H1 (cell line): ENCODE results near the gene LGALS4. TPM values are rescaled to one million over a fixed set of nuclear protein-coding genes. Genes with fewer than 3 reads are reported as not detected.

Source experiments
- CTCF ChIA-PET: fragments of 300-600 bp; sonication (Branson Sonifier 250); formaldehyde crosslinking; loops from one replicate; lab custom pipeline; 2021; ENCODE audit not compliant: partially characterized antibody; lab: Charles Lee
- POLR2A ChIA-PET: fragments of 300-600 bp; sonication (Branson Sonifier 250); formaldehyde crosslinking; loops from one replicate; lab custom pipeline; 2021; ENCODE audit warnings: inconsistent platforms; ENCODE audit not compliant: partially characterized antibody; lab: Charles Lee
- DNase-seq, 2 experiments: peaks; one replicate each; pipeline versions ENCODE4 v3.0.0 to v3.0.0-alpha.2; 2010 to 2022; ENCODE audit warnings: low spot score in 2 of 2, low read depth in 1 of 2, mixed read lengths in 1 of 2
- FAIRE-seq: peaks from 2 replicates; lab custom pipeline; 2011; peaks lifted over from hg19 to GRCh38; lab: Jason Lieb, UNC
- H2AFZ ChIP-seq: 2 replicates; pipeline ENCODE4 v1.8.1; 2012; ENCODE audit warnings: low read length, inconsistent platforms
- H2AK5ac ChIP-seq: 2 replicates; pipeline ENCODE4 v1.6.1; 2013; ENCODE audit warnings: low read depth, low read length
- H2BK120ac ChIP-seq: replicated peaks from 2 replicates; pipeline ENCODE3; 2013; ENCODE audit warnings: low read depth, low read length, inconsistent platforms
- H2BK12ac ChIP-seq: 2 replicates; pipeline ENCODE4 v1.6.1; 2013; ENCODE audit warnings: low read depth, low read length
- H2BK15ac ChIP-seq: 2 replicates; pipeline ENCODE4 v1.6.1; 2013; ENCODE audit warnings: low read length
- H2BK20ac ChIP-seq: 2 replicates; pipeline ENCODE4 v1.6.1; 2013; ENCODE audit warnings: low read length
- H2BK5ac ChIP-seq: 2 replicates; pipeline ENCODE4 v1.6.1; 2013; ENCODE audit warnings: low read depth, low read length
- H3K14ac ChIP-seq: 2 replicates; pipeline ENCODE4 v1.6.1; 2013; ENCODE audit warnings: inconsistent platforms; ENCODE audit not compliant: insufficient read length
- H3K18ac ChIP-seq: 2 replicates; pipeline ENCODE4 v1.6.1; 2013; ENCODE audit warnings: low read length; ENCODE audit errors: extremely low read depth
- H3K23ac ChIP-seq: 2 replicates; pipeline ENCODE4 v1.6.1; 2013; ENCODE audit warnings: inconsistent platforms; ENCODE audit not compliant: insufficient read length
- H3K23me2 ChIP-seq: 2 replicates; pipeline ENCODE4 v1.6.1; 2013; ENCODE audit warnings: low read depth, low read length
- H3K27ac ChIP-seq: 2 replicates; pipeline ENCODE4 v1.6.1; 2011; ENCODE audit warnings: low read depth, low read length, inconsistent platforms
- H3K27me3 ChIP-seq, 4 experiments: replicated peaks in 1 of 4; 1 replicate in 1 of 4; 2 replicates in 3 of 4; pipeline versions ENCODE4 v1.6.1 to v1.8.1; 2011 to 2013; ENCODE audit warnings: low read length in 3 of 4, mild to moderate bottlenecking in 3 of 4, inconsistent platforms in 2 of 4, mixed read lengths in 2 of 4, moderate library complexity in 1 of 4; ENCODE audit not compliant: control insufficient read depth in 3 of 4, insufficient read depth in 3 of 4; ENCODE audit errors: extremely low read depth in 1 of 4
- H3K36me3 ChIP-seq, 4 experiments: 2 replicates each; pipeline versions ENCODE4 v1.6.1 to v1.8.1; 2011 to 2013; ENCODE audit warnings: mild to moderate bottlenecking in 4 of 4, low read length in 3 of 4, moderate library complexity in 2 of 4, control low read depth in 1 of 4, inconsistent platforms in 1 of 4; ENCODE audit not compliant: insufficient read depth in 4 of 4, control insufficient read depth in 2 of 4
- H3K4ac ChIP-seq: replicated peaks from 2 replicates; pipeline ENCODE3; 2013; ENCODE audit warnings: low read length, low read depth, mixed read lengths, inconsistent platforms; ENCODE audit not compliant: insufficient read length
- H3K4me1 ChIP-seq, 4 experiments: replicated peaks in 1 of 4; 1 replicate in 1 of 4; 2 replicates in 3 of 4; pipeline versions ENCODE4 v1.6.1 to v1.8.1; 2011 to 2013; ENCODE audit warnings: low read length in 3 of 4, inconsistent platforms in 2 of 4, mixed read lengths in 1 of 4; ENCODE audit not compliant: insufficient read depth in 4 of 4, control insufficient read depth in 3 of 4
- H3K4me2 ChIP-seq, 2 experiments: 2 replicates each; pipeline versions ENCODE4 v1.6.1 to v1.8.1; 2011 to 2013; ENCODE audit warnings: low read depth in 2 of 2, low read length in 2 of 2, control low read depth in 1 of 2, inconsistent platforms in 1 of 2, mild to moderate bottlenecking in 1 of 2; ENCODE audit not compliant: insufficient read depth in 1 of 2
- H3K4me3 ChIP-seq, 4 experiments: fragments of 200-600, 300-600 bp in 1 of 4; sonication (generic), shearing (Covaris generic), sonication (Bioruptor Twin) in 1 of 4; 2 replicates each; pipeline versions ENCODE4 v1.5.1 to v1.8.1; 2011 to 2016; ENCODE audit warnings: low read length in 4 of 4, low read depth in 3 of 4, control low read depth in 2 of 4, inconsistent platforms in 2 of 4, mild to moderate bottlenecking in 2 of 4, mixed read lengths in 1 of 4, moderate library complexity in 1 of 4; ENCODE audit not compliant: insufficient read depth in 2 of 4; ENCODE audit errors: extremely low read depth in 1 of 4
- H3K56ac ChIP-seq: replicated peaks from 2 replicates; pipeline ENCODE3; 2013; ENCODE audit warnings: low read depth, mild to moderate bottlenecking, mixed read lengths, low read length, inconsistent platforms; ENCODE audit not compliant: insufficient read length
- H3K79me1 ChIP-seq: 2 replicates; pipeline ENCODE4 v1.6.1; 2013; ENCODE audit warnings: low read depth, low read length, control low read depth
- H3K79me2 ChIP-seq, 2 experiments: 2 replicates each; pipeline versions ENCODE4 v1.6.1 to v1.8.1; 2012 to 2013; ENCODE audit warnings: low read length in 2 of 2, mild to moderate bottlenecking in 2 of 2, inconsistent platforms in 1 of 2; ENCODE audit not compliant: insufficient read depth in 2 of 2, control insufficient read depth in 1 of 2
- H3K9ac ChIP-seq, 4 experiments: replicated peaks in 1 of 4; 1 replicate in 1 of 4; 2 replicates in 3 of 4; pipeline versions ENCODE4 v1.6.1 to v1.8.1; 2011 to 2013; ENCODE audit warnings: low read depth in 3 of 4, low read length in 3 of 4, control low read depth in 2 of 4, mild to moderate bottlenecking in 2 of 4, moderate library complexity in 2 of 4, inconsistent platforms in 1 of 4; ENCODE audit errors: extremely low read depth in 1 of 4
- H3K9me3 ChIP-seq, 2 experiments: 2 replicates each; pipeline versions ENCODE4 v1.6.1 to v1.8.1; 2012 to 2013; ENCODE audit warnings: mild to moderate bottlenecking in 2 of 2, moderate library complexity in 2 of 2, control low read depth in 1 of 2, inconsistent platforms in 1 of 2, low read depth in 1 of 2, low read length in 1 of 2, mixed read lengths in 1 of 2; ENCODE audit not compliant: insufficient read depth in 2 of 2
- H4K20me1 ChIP-seq, 2 experiments: replicated peaks in 1 of 2; 2 replicates each; pipeline versions ENCODE3 to v1.8.1; 2011 to 2013; ENCODE audit warnings: inconsistent platforms in 2 of 2, low read length in 2 of 2, mild to moderate bottlenecking in 1 of 2; ENCODE audit not compliant: insufficient read depth in 2 of 2, control insufficient read depth in 1 of 2
- H4K5ac ChIP-seq: 2 replicates; pipeline ENCODE4 v1.6.1; 2013; ENCODE audit warnings: low read length, low read depth, mixed read lengths, inconsistent platforms; ENCODE audit not compliant: insufficient read length
- H4K8ac ChIP-seq: 2 replicates; pipeline ENCODE4 v1.8.0; 2013; ENCODE audit warnings: mild to moderate bottlenecking, moderate library complexity, low read length, inconsistent platforms; ENCODE audit not compliant: insufficient read depth; ENCODE audit errors: extremely low read depth
- H4K91ac ChIP-seq: replicated peaks from 2 replicates; pipeline ENCODE3; 2013; ENCODE audit warnings: low read length, mixed read lengths, inconsistent platforms; ENCODE audit not compliant: insufficient read length
- CREB1 ChIP-seq: IDR thresholded peaks from 2 replicates; pipeline ENCODE4 v1.6.1; 2012; ENCODE audit warnings: inconsistent platforms
- CTCF ChIP-seq, 3 experiments: IDR thresholded peaks; 1 replicate in 2 of 3; 2 replicates in 1 of 3; pipeline versions ENCODE4 v1.5.1 to v1.6.1; 2011; ENCODE audit warnings: low read length in 3 of 3, mild to moderate bottlenecking in 3 of 3, inconsistent platforms in 2 of 3, low read depth in 1 of 3, moderate library complexity in 1 of 3; ENCODE audit not compliant: insufficient read depth in 1 of 3; ENCODE audit errors: control extremely low read depth in 1 of 3
- KDM1A ChIP-seq: fragments of 200-600, 300-600 bp; sonication (generic); IDR thresholded peaks from 2 replicates; pipeline ENCODE4 v1.7.1; 2016; ENCODE audit warnings: mild to moderate bottlenecking, low read length, borderline replicate concordance
- KDM5A ChIP-seq: fragments of 200-600 bp; IDR thresholded peaks from 2 replicates; pipeline ENCODE4 v1.7.1; 2012; ENCODE audit warnings: mild to moderate bottlenecking, low read length, inconsistent platforms, mixed read lengths
- MAX ChIP-seq: IDR thresholded peaks from 2 replicates; pipeline ENCODE4 v1.6.1; 2012; ENCODE audit warnings: inconsistent platforms
- RFX5 ChIP-seq: IDR thresholded peaks from 2 replicates; pipeline ENCODE4 v1.6.1; 2011; ENCODE audit warnings: low read depth, low read length, improper control_type of control experiment, borderline replicate concordance
- TCF12 ChIP-seq: IDR thresholded peaks from 2 replicates; pipeline ENCODE4 v1.6.1; 2011; ENCODE audit warnings: low read depth, mild to moderate bottlenecking, low read length
- ZNF274 ChIP-seq: IDR thresholded peaks from 2 replicates; pipeline ENCODE4 v1.7.0; 2012; ENCODE audit warnings: low read length, borderline replicate concordance; ENCODE audit errors: extremely low read depth
- WGBS, 2 experiments: shearing (Covaris generic) in 1 of 2; methylation state at CpG; one replicate each; pipeline versions ENCODE4 v1.1.6 to v1.1.7; 2013 to 2015; ENCODE audit warnings: low lambda C conversion rate in 2 of 2, mixed read lengths in 2 of 2, inconsistent platforms in 1 of 2, low coverage in 1 of 2, missing lambda C conversion rate in 1 of 2; ENCODE audit not compliant: insufficient replicate concordance in 2 of 2, insufficient coverage in 1 of 2, insufficient read length in 1 of 2; ENCODE audit errors: extremely low coverage in 1 of 2, missing lambda C conversion rate in 1 of 2; 5-methylcytosine and 5-hydroxymethylcytosine counted together
- polyA plus RNA-seq, 7 experiments: library from polyadenylated mRNA; depleted of rRNA in 3 of 7; stranded (reverse) in 5 of 7; unstranded in 2 of 7; fragments of >200 nt in 5 of 7; fragments of 200-250 nt in 2 of 7; gene quantifications; 1 replicate in 5 of 7; 2 replicates in 1 of 7; 4 replicates in 1 of 7; pipeline versions ENCODE4 v1.2.1 to v1.2.3, GENCODE V29; 2011 to 2013; ENCODE audit warnings: missing spikeins in 2 of 7, mixed read lengths in 2 of 7
- total RNA-seq: library from RNA; stranded (reverse); fragmentation: NEBNext Ultra II Directional; extraction: Animal tissue kit (Norgen Biotek cat#: 25700); gene quantifications from 2 replicates; pipeline ENCODE4 v1.2.1, GENCODE V29; 2021

The LGALS4 gene
- total and polyA plus RNA-seq, 2 of the 8 experiments (the other 6 are each of a cell fraction or from before 2014, with no cell fraction given) = 0.32 to 0.37 TPM

- no peak overlapping the region for H4K5ac ChIP-seq
- no peak overlapping the region for H4K91ac ChIP-seq
- no peak overlapping the region for H4K8ac ChIP-seq
- no peak overlapping the region for H2BK15ac ChIP-seq
- H3K18ac ChIP-seq = 0 out of 2 replicates have a peak overlapping the region, but pooled peaks have one; percentile 24
- FAIRE-seq = no peak
- no peaks in the 10 kb centered on the region for H3K79me2 ChIP-seq
- H4K20me1 ChIP-seq = no peaks in the 10 kb centered on the region
- H3K23ac ChIP-seq = no peak overlapping the region
- H2AK5ac ChIP-seq = no peak overlapping the region
- no peak for DNase-seq
- 88% methylated on average over 10 of the region's 13 CpGs; no CpG with 5 or more reads in 1 of the 2 experiments for WGBS, 2 experiments
- H3K4me3 ChIP-seq = no peak overlapping the region
- no peak overlapping the region for H3K14ac ChIP-seq
- no peak overlapping the region for H3K9ac ChIP-seq
- no peaks in the 10 kb centered on the region for H3K79me1 ChIP-seq
- H3K4me2 ChIP-seq = no peak overlapping the region
- H3K56ac ChIP-seq = no peak overlapping the region
- no peak overlapping the region for H2BK120ac ChIP-seq
- no peaks in the 10 kb centered on the region for H3K23me2 ChIP-seq
- no peak overlapping the region for H2BK5ac ChIP-seq
- H2BK12ac ChIP-seq = no peak overlapping the region
- H3K27me3 ChIP-seq = no peaks in the 10 kb centered on the region; a peak in 1 of 7 replicates
- no peak overlapping the region for H3K4ac ChIP-seq
- H3K27ac ChIP-seq = no peak overlapping the region
- H2BK20ac ChIP-seq = no peak overlapping the region
- H2AFZ ChIP-seq = no peak overlapping the region
- no peaks in the 10 kb centered on the region for H3K9me3 ChIP-seq
- CTCF ChIA-PET = no interaction called here
- no peaks in the 10 kb centered on the region for H3K4me1 ChIP-seq
- H3K36me3 ChIP-seq = no peaks in the 10 kb centered on the region
- POLR2A ChIA-PET = interaction anchor here (1.0 to 1.6 kb wide), 3 partner anchors 18 to 57 kb away, joined by 3 to 5 read pairs (median 4); partner anchors contain the start of gene ECH1
- TF ChIP-seq TCF12 (no peak), CREB1 (no peak), MAX (no peak), CTCF (IDR thresholded peaks at IDR 0.05; ENCODE audit: control extremely low read depth in 1 of 3, insufficient read depth in 1 of 3, low read depth in 1 of 3, low read length in 3 of 3) (no peak), RFX5 (no peak), ZNF274 (no peak), KDM5A (no peak), KDM1A (no peak)
These were observed 38.4 kb downstream of the LGALS4 start for GRCh38 chr19:38774181-38774950.
